ENCODE results near the gene THOC2. TPM values are rescaled to one million over a fixed set of nuclear protein-coding genes. Genes with fewer than 3 reads are reported as not detected.

The THOC2 gene
- total and polyA plus RNA-seq, 10 of the 15 experiments (the other 5 are each of a cell fraction or from before 2014, with no cell fraction given) = 64.8 to 136 (median 75.1) TPM

DNA sequence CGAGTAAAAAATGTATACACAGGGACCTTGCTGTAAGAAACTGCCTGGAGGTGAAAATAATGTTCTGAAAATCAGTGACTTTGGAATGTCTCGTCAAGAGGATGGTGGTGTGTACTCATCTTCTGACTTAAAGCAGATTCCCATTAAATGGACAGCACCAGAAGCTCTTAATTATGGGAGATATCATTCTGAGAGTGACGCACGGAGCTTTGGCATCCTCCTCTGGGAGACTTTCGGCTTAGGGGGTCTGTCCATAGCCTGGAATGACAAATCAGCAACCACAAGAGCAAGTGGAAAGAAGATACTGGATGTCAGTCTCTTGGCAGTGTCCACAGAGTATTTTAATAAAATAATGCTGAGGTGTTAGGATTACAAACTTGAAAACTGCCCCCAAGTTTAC lies 129.4 kb downstream of the THOC2 start (continued):
- TF ChIP-seq FOS (IDR thresholded peaks at IDR 0.05; ENCODE audit: borderline replicate concordance, extremely low read depth, insufficient read length) (no peak), TAF1 (IDR thresholded peaks at IDR 0.05; ENCODE audit: borderline replicate concordance, low read depth, low read length) (no peak), PAX5 (IDR thresholded peaks at IDR 0.05; ENCODE audit: borderline replicate concordance, low read depth, low read length) (no peak), EGR1 (IDR thresholded peaks at IDR 0.05; ENCODE audit: borderline replicate concordance in 1 of 2, low read depth in 2 of 2, low read length in 2 of 2) (no peak), NR2C1 (IDR thresholded peaks at IDR 0.05) (no peak), NFYA (IDR thresholded peaks at IDR 0.05; ENCODE audit: borderline replicate concordance, low read depth, low read length) (no peak), ASH2L (IDR thresholded peaks at IDR 0.05; ENCODE audit: borderline replicate concordance, low read depth) (no peak), CHD4 (IDR thresholded peaks at IDR 0.05) (no peak)

DNA sequence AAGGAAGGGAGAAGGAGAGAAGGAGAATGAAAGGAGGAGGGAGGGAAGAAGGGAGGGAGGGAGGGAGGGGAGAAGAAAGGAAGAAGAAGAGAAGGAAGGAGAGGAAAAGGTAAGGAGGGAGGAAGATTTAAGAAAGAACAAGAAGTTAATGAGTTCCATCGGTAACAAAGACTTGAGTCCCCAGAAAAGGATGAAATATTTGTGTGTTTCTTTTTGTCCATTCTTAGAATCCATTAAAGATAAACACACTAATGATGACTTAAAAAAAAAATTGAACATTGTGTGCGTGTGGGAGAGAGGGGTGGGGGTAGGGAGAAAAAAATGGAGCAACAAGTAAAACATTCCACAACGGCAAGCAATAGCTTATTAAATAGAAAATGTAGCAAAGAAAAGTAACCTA lies 131.4 kb downstream of the THOC2 start:
- H3K27me3 ChIP-seq (replicated peaks in 1 of 2; ENCODE audit: control insufficient read depth in 2 of 2, insufficient read depth in 2 of 2, low read length in 1 of 2) = no peaks in the 10 kb centered on the region
- no peaks in the 10 kb centered on the region for H4K20me1 ChIP-seq (ENCODE audit: control insufficient read depth, insufficient read depth)
- no peak overlapping the region for H3K4me2 ChIP-seq (ENCODE audit: control insufficient read depth, insufficient read depth)
- no peaks in the 10 kb centered on the region for H3K9me3 ChIP-seq (replicated peaks; ENCODE audit: control insufficient read depth, insufficient read depth, low read length)
- DNase-seq (ENCODE audit: low read depth, low spot score) (no peak), ATAC-seq (no peak), FAIRE-seq (no peak)
- H2AFZ ChIP-seq (ENCODE audit: control insufficient read depth, low read depth, low read length) = no peak overlapping the region
- no peak overlapping the region for H3K27ac ChIP-seq (ENCODE audit: control insufficient read depth, insufficient read depth)
- RAD21 ChIA-PET (ENCODE audit: unreplicated experiment) = no interaction called here
- SMC1A ChIA-PET (ENCODE audit: uncharacterized antibody, unreplicated experiment) = no interaction called here
- in situ Hi-C loops (cut with MboI) = no loop called here
- no peaks in the 10 kb centered on the region for H3K36me3 ChIP-seq (ENCODE audit: control insufficient read depth in 2 of 2, insufficient read depth in 2 of 2, low read length in 1 of 2)
- no peaks in the 10 kb centered on the region for H3K4me1 ChIP-seq (ENCODE audit: control insufficient read depth, insufficient read depth, low read length)
- 55% methylated on average over 3 of the region's 3 CpGs for WGBS (ENCODE audit: insufficient coverage, insufficient replicate concordance, low lambda C conversion rate, missing lambda C conversion rate)
- CTCF ChIA-PET = interaction anchor here (1.2 kb wide), 1 partner anchor 9 kb away, joined by 4 read pairs; no protein-coding TSS in a partner anchor
- H3K9ac ChIP-seq (ENCODE audit: control insufficient read depth, insufficient read depth, low read length) = no peak overlapping the region
- H3K4me3 ChIP-seq = no peak overlapping the region
- H3K79me2 ChIP-seq (ENCODE audit: control insufficient read depth, insufficient read depth, low read length) = no peaks in the 10 kb centered on the region
- BruUV-seq (replicated peaks) = no TSS peak
- intact Hi-C loops (cut with micrococcal nuclease; ENCODE audit: unreplicated experiment) = no loop called here
- POLR2A ChIA-PET = no interaction called here
- TF ChIP-seq HDGF (IDR thresholded peaks at IDR 0.05) (no peak), JUND (IDR thresholded peaks at IDR 0.05; ENCODE audit: low read depth, low read length) (no peak), PAX5 (IDR thresholded peaks at IDR 0.05; ENCODE audit: borderline replicate concordance, low read depth, low read length) (no peak), POLR2AphosphoS5 (IDR thresholded peaks at IDR 0.05; ENCODE audit: low read length) (no peak), SPI1 (IDR thresholded peaks at IDR 0.05; ENCODE audit: borderline replicate concordance, insufficient read depth, low read depth, low read length) (no peak), NR2C1 (IDR thresholded peaks at IDR 0.05) (no peak), MXI1 (IDR thresholded peaks at IDR 0.05; ENCODE audit: low read depth, low read length) (no peak), SP1 (IDR thresholded peaks at IDR 0.05; ENCODE audit: low read depth, low read length) (no peak)
- TF ChIP-seq, protein P1, sequence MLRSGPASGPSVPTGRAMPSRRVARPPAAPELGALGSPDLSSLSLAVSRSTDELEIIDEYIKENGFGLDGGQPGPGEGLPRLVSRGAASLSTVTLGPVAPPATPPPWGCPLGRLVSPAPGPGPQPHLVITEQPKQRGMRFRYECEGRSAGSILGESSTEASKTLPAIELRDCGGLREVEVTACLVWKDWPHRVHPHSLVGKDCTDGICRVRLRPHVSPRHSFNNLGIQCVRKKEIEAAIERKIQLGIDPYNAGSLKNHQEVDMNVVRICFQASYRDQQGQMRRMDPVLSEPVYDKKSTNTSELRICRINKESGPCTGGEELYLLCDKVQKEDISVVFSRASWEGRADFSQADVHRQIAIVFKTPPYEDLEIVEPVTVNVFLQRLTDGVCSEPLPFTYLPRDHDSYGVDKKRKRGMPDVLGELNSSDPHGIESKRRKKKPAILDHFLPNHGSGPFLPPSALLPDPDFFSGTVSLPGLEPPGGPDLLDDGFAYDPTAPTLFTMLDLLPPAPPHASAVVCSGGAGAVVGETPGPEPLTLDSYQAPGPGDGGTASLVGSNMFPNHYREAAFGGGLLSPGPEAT (IDR thresholded peaks at IDR 0.05; ENCODE audit: low read depth) = no peak
- TF ChIP-seq, protein P2, sequence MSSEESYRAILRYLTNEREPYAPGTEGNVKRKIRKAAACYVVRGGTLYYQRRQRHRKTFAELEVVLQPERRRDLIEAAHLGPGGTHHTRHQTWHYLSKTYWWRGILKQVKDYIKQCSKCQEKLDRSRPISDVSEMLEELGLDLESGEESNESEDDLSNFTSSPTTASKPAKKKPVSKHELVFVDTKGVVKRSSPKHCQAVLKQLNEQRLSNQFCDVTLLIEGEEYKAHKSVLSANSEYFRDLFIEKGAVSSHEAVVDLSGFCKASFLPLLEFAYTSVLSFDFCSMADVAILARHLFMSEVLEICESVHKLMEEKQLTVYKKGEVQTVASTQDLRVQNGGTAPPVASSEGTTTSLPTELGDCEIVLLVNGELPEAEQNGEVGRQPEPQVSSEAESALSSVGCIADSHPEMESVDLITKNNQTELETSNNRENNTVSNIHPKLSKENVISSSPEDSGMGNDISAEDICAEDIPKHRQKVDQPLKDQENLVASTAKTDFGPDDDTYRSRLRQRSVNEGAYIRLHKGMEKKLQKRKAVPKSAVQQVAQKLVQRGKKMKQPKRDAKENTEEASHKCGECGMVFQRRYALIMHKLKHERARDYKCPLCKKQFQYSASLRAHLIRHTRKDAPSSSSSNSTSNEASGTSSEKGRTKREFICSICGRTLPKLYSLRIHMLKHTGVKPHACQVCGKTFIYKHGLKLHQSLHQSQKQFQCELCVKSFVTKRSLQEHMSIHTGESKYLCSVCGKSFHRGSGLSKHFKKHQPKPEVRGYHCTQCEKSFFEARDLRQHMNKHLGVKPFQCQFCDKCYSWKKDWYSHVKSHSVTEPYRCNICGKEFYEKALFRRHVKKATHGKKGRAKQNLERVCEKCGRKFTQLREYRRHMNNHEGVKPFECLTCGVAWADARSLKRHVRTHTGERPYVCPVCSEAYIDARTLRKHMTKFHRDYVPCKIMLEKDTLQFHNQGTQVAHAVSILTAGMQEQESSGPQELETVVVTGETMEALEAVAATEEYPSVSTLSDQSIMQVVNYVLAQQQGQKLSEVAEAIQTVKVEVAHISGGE (CRISPR knock-in tag; IDR thresholded peaks at IDR 0.05) = no peak
- TF ChIP-seq, protein P3, sequence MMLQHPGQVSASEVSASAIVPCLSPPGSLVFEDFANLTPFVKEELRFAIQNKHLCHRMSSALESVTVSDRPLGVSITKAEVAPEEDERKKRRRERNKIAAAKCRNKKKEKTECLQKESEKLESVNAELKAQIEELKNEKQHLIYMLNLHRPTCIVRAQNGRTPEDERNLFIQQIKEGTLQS (IDR thresholded peaks at IDR 0.05; ENCODE audit: borderline replicate concordance, extremely low read depth, low read depth, low read length) = no peak

All from GM12878 (cell line).